GM19467 (cell line): ENCODE results near the gene ZNF598.
"Not testable (repeated sequence)": the region's sequence is repeated elsewhere in the genome, so short reads cannot be mapped to it uniquely, and the experiment has no call there.

ENCODE experiments used
- ATAC-seq: cut with Tn5 transposase; IDR thresholded peaks from one replicate; pipeline ENCODE4 v1.9.1; 2021; ENCODE audit warnings: mild to moderate bottlenecking, moderate library complexity; ENCODE audit not compliant: unreplicated experiment

Gene ZNF598

DNA sequence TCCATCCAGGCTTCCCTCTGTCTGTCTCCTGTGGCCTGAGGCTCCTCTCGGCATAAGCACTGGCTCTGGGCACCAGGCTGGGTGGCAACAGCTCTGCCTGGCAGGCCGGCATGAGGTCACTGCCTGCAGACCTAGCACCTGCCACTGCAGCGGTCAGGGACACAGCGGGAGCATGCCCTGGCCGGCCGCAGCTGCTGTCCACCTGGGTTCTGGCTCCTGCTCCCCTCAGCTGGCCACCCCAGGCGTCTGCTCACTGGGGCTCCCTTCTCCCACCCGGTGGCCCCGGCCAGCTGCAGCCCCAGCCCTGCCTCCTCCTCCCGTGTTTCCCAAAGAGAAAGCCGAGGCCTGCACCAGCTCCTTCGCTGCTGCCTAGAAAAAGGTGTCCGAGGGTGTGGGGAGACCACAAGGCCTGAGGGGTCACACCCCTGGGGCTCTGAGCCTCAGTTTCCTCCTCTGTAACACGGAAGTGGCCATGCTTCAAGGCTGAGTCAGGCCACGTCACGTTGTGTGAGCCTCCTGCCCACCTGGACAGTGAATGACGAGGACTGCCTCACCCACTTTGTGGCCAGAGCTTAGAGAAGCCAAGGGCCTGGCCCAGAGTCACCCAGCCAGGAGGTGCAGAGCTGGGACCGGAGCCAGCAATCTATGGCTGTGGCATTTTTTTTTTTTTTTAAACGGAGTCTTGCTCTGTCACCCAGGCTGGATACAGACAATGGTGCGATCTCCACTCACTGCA, 31.3 kb upstream of the ZNF598 start:
- ATAC-seq, result no peak

- ATAC-seq, result no peak
Measured at GRCh38 chr16:2040041-2040786, 30.6 kb upstream of the ZNF598 start.

GRCh38 chr16:2039274-2040031, 29.8 kb upstream of the ZNF598 start:
- ATAC-seq, result no peak

GRCh38 chr16:2038382-2039231, 29.0 kb upstream of the ZNF598 start:
- ATAC-seq, result no peak

GRCh38 chr16:2037647-2038381, 28.2 kb upstream of the ZNF598 start:
- ATAC-seq, result no peak

GRCh38 chr16:2037115-2037514, 27.5 kb upstream of the ZNF598 start:
- ATAC-seq, result no peak

DNA sequence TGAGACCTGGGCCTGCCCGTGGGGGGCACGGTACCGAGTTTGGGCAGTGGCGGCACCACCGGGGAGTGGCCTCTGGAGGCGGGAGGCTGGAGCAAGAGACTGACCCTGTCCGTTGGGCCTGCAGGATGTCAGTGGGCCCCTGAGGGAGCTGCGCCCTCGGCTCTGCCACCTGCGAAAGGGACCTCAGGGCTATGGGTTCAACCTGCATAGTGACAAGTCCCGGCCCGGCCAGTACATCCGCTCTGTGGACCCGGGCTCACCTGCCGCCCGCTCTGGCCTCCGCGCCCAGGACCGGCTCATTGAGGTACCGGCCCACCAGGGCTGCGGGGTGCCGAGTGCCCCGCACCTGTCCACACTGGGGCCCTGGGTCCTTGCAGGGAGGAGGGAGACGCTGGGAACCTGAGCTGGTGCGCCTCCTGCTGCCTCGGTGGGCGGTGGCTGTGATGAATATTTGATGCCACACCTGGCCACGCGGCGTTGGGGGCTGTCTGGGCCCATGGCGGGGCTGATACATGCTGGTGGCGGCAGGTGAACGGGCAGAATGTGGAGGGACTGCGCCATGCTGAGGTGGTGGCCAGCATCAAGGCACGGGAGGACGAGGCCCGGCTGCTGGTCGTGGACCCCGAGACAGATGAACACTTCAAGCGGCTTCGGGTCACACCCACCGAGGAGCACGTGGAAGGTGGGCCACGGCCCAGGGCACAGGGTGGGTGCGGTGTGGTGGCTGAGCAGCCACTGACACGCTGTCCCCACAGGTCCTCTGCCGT, 26.8 kb upstream of the ZNF598 start:
- no peak for ATAC-seq

- ATAC-seq, result no peak
Measured at GRCh38 chr16:2035431-2036199, 26.0 kb upstream of the ZNF598 start.

DNA sequence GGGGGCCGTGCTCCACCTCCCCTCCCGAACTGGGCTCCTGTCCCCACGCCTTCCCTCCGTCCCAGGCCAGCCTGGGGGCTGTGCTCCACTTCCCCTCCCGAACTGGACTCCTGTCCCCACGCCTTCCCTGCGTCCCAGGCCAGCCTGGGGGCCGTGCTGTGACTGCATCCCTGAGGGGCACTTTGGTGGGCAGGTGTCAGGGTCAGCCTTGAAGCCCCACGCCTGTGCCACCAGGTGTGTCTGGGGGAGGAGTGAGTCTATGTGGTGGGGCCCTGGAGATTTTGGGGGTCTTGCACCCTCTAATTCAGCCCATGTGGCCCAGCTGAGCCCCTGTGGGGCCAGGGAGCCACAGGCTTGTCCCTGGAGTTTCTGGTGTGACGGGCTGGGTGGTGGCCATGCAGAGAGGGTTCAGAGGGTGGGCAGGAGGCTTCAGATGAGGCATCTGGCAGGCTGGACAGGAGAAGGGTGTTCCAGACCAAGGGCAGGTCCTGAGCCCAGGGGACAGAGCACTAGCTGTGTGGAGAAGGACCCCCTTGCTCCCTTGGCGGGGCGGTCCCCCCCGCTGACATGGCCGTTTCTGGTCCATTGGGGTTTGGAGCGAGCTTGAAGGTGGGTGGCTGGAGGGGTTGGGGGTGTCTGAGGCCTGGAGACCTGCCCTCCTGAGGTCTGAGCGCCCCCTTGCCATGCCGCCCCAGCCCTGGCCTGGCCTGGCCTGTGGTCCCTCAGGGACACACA, 25.2 kb upstream of the ZNF598 start:
- ATAC-seq, result no peak

DNA sequence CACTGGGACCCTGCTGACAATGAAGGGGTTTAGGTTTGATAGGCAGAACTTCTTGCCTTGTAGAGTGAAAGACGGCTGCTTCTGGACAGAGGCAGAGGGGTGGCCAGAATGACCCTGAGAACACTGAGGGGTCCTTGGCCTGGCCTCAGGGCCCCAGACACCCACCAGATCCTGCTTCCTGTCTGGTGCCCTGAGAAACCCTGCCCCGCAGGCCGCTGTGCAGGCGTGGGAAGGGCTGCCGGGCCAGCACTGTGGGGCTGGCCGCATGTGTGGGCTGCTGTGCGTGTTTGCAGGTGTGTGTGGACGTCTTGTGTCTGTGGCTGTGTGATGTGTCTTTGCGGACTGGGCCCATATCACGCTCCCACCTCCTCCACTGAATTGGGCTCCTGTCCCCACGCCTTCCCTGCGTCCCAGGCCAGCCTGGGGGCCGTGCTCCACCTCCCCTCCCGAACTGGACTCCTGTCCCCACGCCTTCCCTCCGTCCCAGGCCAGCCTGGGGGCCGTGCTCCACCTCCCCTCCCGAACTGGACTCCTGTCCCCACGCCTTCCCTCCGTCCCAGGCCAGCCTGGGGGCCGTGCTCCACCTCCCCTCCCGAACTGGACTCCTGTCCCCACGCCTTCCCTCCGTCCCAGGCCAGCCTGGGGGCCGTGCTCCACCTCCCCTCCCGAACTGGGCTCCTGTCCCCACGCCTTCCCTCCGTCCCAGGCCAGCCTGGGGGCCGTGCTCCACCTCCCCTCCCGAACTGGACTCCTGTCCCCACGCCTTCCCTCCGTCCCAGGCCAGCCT, 24.5 kb upstream of the ZNF598 start:
- not testable (repeated sequence) for ATAC-seq

GRCh38 chr16:2033057-2033908, 23.7 kb upstream of the ZNF598 start:
- ATAC-seq, result no peak

GRCh38 chr16:2032285-2033056, 22.9 kb upstream of the ZNF598 start:
- no peak for ATAC-seq

- no peak for ATAC-seq
Measured at GRCh38 chr16:2031081-2031577, 21.5 kb upstream of the ZNF598 start.

GRCh38 chr16:2030036-2030435, 20.4 kb upstream of the ZNF598 start:
- no peak for ATAC-seq

- ATAC-seq, result no peak
Measured at GRCh38 chr16:2029350-2029749, 19.7 kb upstream of the ZNF598 start.
